ENCODE results near the gene RBX1.
"Not testable (repeated sequence)": the region's sequence is repeated elsewhere in the genome, so short reads cannot be mapped to it uniquely, and the experiment has no call there.

Gene RBX1

DNA sequence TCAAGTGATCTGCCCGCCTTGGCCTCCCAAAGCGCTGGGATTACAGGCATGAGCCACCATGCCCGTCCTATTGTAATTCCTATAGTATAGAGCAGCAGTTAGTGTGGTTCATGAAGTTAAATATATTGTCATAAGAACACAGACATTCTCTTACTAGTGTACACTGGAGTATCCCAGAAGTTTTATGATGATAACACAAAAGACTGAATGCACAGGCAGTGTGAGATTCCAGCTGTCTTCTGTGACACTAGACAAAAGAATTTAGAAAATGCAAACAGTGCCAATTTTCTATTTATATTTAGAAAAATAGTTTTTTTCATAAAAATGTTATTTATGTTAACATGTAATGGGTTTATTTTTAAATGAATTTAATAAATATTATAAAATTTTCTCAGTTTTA, 39.4 kb upstream of the RBX1 start (continued):
- TF ChIP-seq TRIM28 (IDR thresholded peaks at IDR 0.05; ENCODE audit: borderline replicate concordance, low read length) (no peak), ZNF112 (tag by site-specific recombination; IDR thresholded peaks at IDR 0.05) (no peak), ZNF114 (tag by site-specific recombination; IDR thresholded peaks at IDR 0.05) (no peak)

DNA sequence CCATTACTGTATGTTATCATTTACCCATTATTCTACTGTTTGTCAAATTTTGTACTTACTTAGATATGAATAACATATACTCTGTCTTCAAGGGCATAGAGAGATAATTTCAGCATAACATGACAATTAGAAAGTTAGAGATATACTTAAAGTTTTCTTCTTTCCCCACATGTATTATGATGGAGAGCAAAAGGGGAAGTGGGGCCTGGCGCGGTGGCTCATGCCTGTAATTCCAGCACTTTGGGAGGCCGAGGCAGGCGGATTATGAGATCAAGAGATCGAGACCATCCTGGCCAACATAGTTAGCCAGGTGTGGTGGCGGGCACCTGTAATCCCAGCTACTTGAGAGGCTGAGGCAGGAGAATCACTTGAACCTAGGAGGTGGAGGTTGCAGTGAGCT, 38.2 kb upstream of the RBX1 start:
- CTCF ChIA-PET = interaction anchor here (1.3 kb wide), 1 partner anchor 10 kb away, joined by 5 read pairs; no protein-coding TSS in a partner anchor
- POLR2A ChIA-PET; H3K9me3 ChIP-seq (ENCODE audit: control insufficient read depth, insufficient read depth, low read depth, low read length); H3K27ac ChIP-seq (ENCODE audit: extremely low read depth, low read depth, low read length); H3K4me3 ChIP-seq (ENCODE audit: low read depth, low read length); H3K4me1 ChIP-seq (ENCODE audit: control insufficient read depth, insufficient read depth, low read length): not testable (repeated sequence)
- peaks cover 43 to 47% of the 10 kb centered on the region in 2 experiments for H3K36me3 ChIP-seq (ENCODE audit: control insufficient read depth in 2 of 2, insufficient read depth in 1 of 2, low read length in 2 of 2)

DNA sequence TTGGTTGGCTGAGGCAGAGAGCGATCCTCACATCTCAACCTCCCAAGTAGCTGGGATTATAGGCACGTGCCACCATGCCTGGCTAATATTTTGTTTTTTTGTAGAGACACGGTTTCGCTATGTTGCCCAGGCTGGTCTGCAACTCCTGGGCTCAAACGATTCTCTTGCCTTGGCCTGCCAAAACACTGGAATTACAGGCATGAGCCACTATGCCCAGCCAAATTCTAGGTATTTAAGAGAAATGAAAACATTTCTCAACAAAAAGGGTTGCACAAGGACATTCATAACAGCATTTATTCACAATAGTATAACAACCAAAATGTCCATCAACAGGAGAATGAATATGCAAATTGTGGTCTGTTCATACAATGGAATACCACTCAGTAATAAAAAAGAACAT, 31.7 kb upstream of the RBX1 start:
- H3K4me1 ChIP-seq (ENCODE audit: control insufficient read depth, insufficient read depth, low read length) = no peaks in the 10 kb centered on the region
- no peaks in the 10 kb centered on the region for H3K9me3 ChIP-seq (ENCODE audit: control insufficient read depth, insufficient read depth, low read depth, low read length)
- POLR2A ChIA-PET = interaction anchor here (0.6 to 1.5 kb wide), 2 partner anchors 102 to 1990 kb away, joined by 3 read pairs; no protein-coding TSS in a partner anchor
- H3K36me3 ChIP-seq (ENCODE audit: control insufficient read depth in 2 of 2, insufficient read depth in 1 of 2, low read length in 2 of 2) = peaks cover 49 to 54% of the 10 kb centered on the region in 2 experiments
- H3K4me3 ChIP-seq (ENCODE audit: low read depth, low read length) = no peak overlapping the region
- TF ChIP-seq ZNF510 (tag by site-specific recombination; IDR thresholded peaks at IDR 0.05; ENCODE audit: insufficient replicate concordance) = no peak
- TF ChIP-seq MZF1 (tag by site-specific recombination; IDR thresholded peaks at IDR 0.05; ENCODE audit: borderline replicate concordance) = no peak
- no peak for TF ChIP-seq ZNF654 (tag by site-specific recombination; IDR thresholded peaks at IDR 0.05; ENCODE audit: low read depth)
- no peak for TF ChIP-seq ZNF37A (tag by site-specific recombination; IDR thresholded peaks at IDR 0.05)
- no peak for TF ChIP-seq ZNF670 (tag by site-specific recombination; IDR thresholded peaks at IDR 0.05; ENCODE audit: low read depth)
- no peak for TF ChIP-seq ZBTB8A (tag by site-specific recombination; IDR thresholded peaks at IDR 0.05)
- no peak for TF ChIP-seq ZBTB7A (tag by site-specific recombination; IDR thresholded peaks at IDR 0.05; ENCODE audit: low read depth)
- TF ChIP-seq GLI2 (tag by site-specific recombination; IDR thresholded peaks at IDR 0.05; ENCODE audit: borderline replicate concordance, low read depth) = no peak
- no peak for TF ChIP-seq ZBTB49 (tag by site-specific recombination; IDR thresholded peaks at IDR 0.05; ENCODE audit: low read depth)
- no peak for TF ChIP-seq ZNF140 (tag by site-specific recombination; IDR thresholded peaks at IDR 0.05)
- TF ChIP-seq ZNF175 (tag by site-specific recombination; IDR thresholded peaks at IDR 0.05) = no peak
- TF ChIP-seq, protein P1, sequence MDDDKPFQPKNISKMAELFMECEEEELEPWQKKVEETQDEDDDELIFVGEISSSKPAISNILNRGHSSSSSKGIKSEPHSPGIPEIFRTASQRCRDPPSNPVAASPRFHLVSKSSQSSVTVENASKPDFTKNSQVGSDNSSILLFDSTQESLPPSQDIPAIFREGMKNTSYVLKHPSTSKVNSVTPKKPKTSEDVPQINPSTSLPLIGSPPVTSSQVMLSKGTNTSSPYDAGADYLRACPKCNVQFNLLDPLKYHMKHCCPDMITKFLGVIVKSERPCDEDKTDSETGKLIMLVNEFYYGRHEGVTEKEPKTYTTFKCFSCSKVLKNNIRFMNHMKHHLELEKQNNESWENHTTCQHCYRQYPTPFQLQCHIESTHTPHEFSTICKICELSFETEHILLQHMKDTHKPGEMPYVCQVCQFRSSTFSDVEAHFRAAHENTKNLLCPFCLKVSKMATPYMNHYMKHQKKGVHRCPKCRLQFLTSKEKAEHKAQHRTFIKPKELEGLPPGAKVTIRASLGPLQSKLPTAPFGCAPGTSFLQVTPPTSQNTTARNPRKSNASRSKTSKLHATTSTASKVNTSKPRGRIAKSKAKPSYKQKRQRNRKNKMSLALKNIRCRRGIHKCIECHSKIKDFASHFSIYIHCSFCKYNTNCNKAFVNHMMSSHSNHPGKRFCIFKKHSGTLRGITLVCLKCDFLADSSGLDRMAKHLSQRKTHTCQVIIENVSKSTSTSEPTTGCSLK (tag by site-specific recombination; IDR thresholded peaks at IDR 0.05) = no peak
- no peak for TF ChIP-seq ZNF549 (tag by site-specific recombination; IDR thresholded peaks at IDR 0.05)
- no peak for TF ChIP-seq GLIS2 (tag by site-specific recombination; IDR thresholded peaks at IDR 0.05)
- H3K27ac ChIP-seq (ENCODE audit: extremely low read depth, low read depth, low read length) = no peak overlapping the region
- CTCF ChIA-PET = interaction anchor here (0.6 to 1.2 kb wide), 4 partner anchors 15 to 318 kb away, joined by 3 to 4 read pairs (median 4); no protein-coding TSS in a partner anchor

Measured in HEK293 (cell line).